Measurements from ENCODE around the gene GABBR2. TPM values are rescaled to one million over a fixed set of nuclear protein-coding genes. Genes with fewer than 3 reads are reported as not detected.

Gene GABBR2
- total RNA-seq, 1 donor from 2014 or later, result 6.4 TPM

GRCh38 chr9:98419260-98419603, 289.5 kb downstream of the GABBR2 start:
- Mint-ChIP-seq H3K36me3 (no peaks in the 10 kb centered on the region), H3K4me1 (ENCODE audit: unreplicated experiment) (no peaks in the 10 kb centered on the region), H3K9me3 (peaks cover 4% of the 10 kb centered on the region), H3K27me3 (peaks cover 15% of the 10 kb centered on the region), H3K27ac (no peak overlapping the region), H3K4me3 (no peak overlapping the region)
- no peak for DNase-seq (ENCODE audit: extremely low spot score, unreplicated experiment)
- TF ChIP-seq CTCF (conservative IDR thresholded peaks at IDR 0.05), result no peak

- Mint-ChIP-seq H3K4me3 (no peak overlapping the region), H3K36me3 (no peaks in the 10 kb centered on the region), H3K4me1 (ENCODE audit: unreplicated experiment) (no peaks in the 10 kb centered on the region), H3K27me3 (peaks cover 15% of the 10 kb centered on the region), H3K9me3 (peaks cover 4% of the 10 kb centered on the region), H3K27ac (no peak overlapping the region)
- DNase-seq (ENCODE audit: extremely low spot score, unreplicated experiment), result no peak
- no peak for TF ChIP-seq CTCF (conservative IDR thresholded peaks at IDR 0.05)
Observed at GRCh38 chr9:98418578-98419259, 290.0 kb downstream of the GABBR2 start.

- DNase-seq (ENCODE audit: extremely low spot score, unreplicated experiment), result no peak
- Mint-ChIP-seq H3K4me1 (ENCODE audit: unreplicated experiment) (no peaks in the 10 kb centered on the region), H3K27ac (no peak overlapping the region), H3K4me3 (no peak overlapping the region), H3K9me3 (peaks cover 4% of the 10 kb centered on the region), H3K36me3 (no peaks in the 10 kb centered on the region), H3K27me3 (peaks cover 15% of the 10 kb centered on the region)
- TF ChIP-seq CTCF (conservative IDR thresholded peaks at IDR 0.05), result no peak
Observed at GRCh38 chr9:98416294-98417248, 292.2 kb downstream of the GABBR2 start.

GRCh38 chr9:98415782-98416181, 293.0 kb downstream of the GABBR2 start:
- no peak for DNase-seq (ENCODE audit: extremely low spot score, unreplicated experiment)
- no peak for TF ChIP-seq CTCF (conservative IDR thresholded peaks at IDR 0.05)
- Mint-ChIP-seq H3K36me3 (no peaks in the 10 kb centered on the region), H3K4me3 (no peak overlapping the region), H3K4me1 (ENCODE audit: unreplicated experiment) (peaks cover 3% of the 10 kb centered on the region), H3K27me3 (peaks cover 15% of the 10 kb centered on the region), H3K9me3 (peaks cover 4% of the 10 kb centered on the region), H3K27ac (no peak overlapping the region)

GRCh38 chr9:98413084-98413483, 295.7 kb downstream of the GABBR2 start:
- no peak for TF ChIP-seq CTCF (conservative IDR thresholded peaks at IDR 0.05)
- Mint-ChIP-seq H3K4me1 (ENCODE audit: unreplicated experiment) (peaks cover 11% of the 10 kb centered on the region), H3K9me3 (peaks cover 4% of the 10 kb centered on the region), H3K27me3 (peaks cover 15% of the 10 kb centered on the region), H3K27ac (no peak overlapping the region), H3K4me3 (no peak overlapping the region), H3K36me3 (no peaks in the 10 kb centered on the region)
- DNase-seq (ENCODE audit: extremely low spot score, unreplicated experiment), result no peak

Data from type B pancreatic cell (in vitro differentiated cells).